Measurements from ENCODE around the gene CADM4. TPM values are rescaled to one million over a fixed set of nuclear protein-coding genes. Genes with fewer than 3 reads are reported as not detected.
A peak's percentile ranks its signal among the peaks of the same experiment; 100 is the strongest.

The CADM4 gene
- total and polyA plus RNA-seq, 10 of the 15 experiments (the other 5 are each of a cell fraction or from before 2014, with no cell fraction given): 0.04 to 0.12 (median 0.08) TPM; not detected in 5

DNA sequence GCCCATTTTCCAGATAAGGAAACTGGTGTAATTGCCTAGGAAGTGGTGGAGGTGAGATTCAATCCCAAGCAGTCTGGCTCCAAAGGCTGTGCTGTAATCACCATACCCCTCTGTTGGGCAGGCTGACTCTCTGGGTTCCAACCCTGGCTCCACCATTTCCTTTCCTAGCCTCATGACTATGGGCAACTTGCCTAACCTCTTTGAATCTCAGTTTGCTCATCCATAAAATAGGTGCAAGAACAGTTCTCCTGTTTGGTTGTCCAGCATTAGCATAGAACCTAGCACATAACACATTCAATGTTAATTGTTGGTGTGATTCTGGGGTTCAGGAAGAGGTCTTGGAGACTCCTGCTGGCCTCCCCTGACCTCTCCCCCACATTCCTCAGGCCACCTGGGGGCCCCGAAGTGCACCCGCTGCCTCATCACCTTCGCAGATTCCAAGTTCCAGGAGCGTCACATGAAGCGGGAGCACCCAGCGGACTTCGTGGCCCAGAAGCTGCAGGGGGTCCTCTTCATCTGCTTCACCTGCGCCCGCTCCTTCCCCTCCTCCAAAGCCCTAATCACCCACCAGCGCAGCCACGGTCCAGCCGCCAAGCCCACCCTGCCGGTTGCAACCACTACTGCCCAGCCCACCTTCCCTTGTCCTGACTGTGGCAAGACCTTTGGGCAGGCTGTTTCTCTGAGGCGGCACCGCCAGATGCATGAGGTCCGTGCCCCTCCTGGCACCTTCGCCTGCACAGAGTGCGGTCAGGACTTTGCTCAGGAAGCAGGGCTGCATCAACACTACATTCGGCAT, 41.0 kb downstream of the CADM4 start:
- Histone ChIP-seq H3K27ac (ENCODE audit: control insufficient read depth, insufficient read depth) (no peak overlapping the region), H3K4me2 (ENCODE audit: control insufficient read depth, insufficient read depth) (peak overlapping the region; percentile 86), H3K4me1 (ENCODE audit: control insufficient read depth, insufficient read depth, low read length) (peaks cover 7% of the 10 kb centered on the region; the same call in 1 of the 2 replicates), H3K9me3 (replicated peaks; ENCODE audit: control insufficient read depth, insufficient read depth, low read length) (no peaks in the 10 kb centered on the region), H3K79me2 (ENCODE audit: control insufficient read depth, insufficient read depth, low read length) (peaks cover 37% of the 10 kb centered on the region), H3K27me3 (replicated peaks in 1 of 2; ENCODE audit: control insufficient read depth in 2 of 2, insufficient read depth in 2 of 2, low read length in 1 of 2) (no peaks in the 10 kb centered on the region), H3K9ac (ENCODE audit: control insufficient read depth, insufficient read depth, low read length) (no peak overlapping the region; the same call in 1 of the 2 replicates), H2AFZ (ENCODE audit: control insufficient read depth, low read depth, low read length) (no peak overlapping the region), H4K20me1 (ENCODE audit: control insufficient read depth, insufficient read depth) (no peaks in the 10 kb centered on the region), H3K36me3 (ENCODE audit: control insufficient read depth in 2 of 2, insufficient read depth in 2 of 2, low read length in 1 of 2) (peaks cover 6 to 23% of the 10 kb centered on the region in 2 experiments; a peak in 3 of 4 replicates), H3K4me3 (0 out of 2 replicates have a peak overlapping the region, but pooled peaks have one; percentile 80)
- in situ Hi-C loops (cut with MboI): no loop called here
- FAIRE-seq: no peak
- ChIA-PET RAD21 (ENCODE audit: unreplicated experiment) (interaction anchor here (1.8 kb wide), 1 partner anchor 211 kb away, joined by 4 read pairs; no protein-coding TSS in a partner anchor), SMC1A (ENCODE audit: uncharacterized antibody, unreplicated experiment) (no interaction called here), POLR2A (interaction anchor here (1.1 kb wide), 1 partner anchor 23 kb away, joined by 3 read pairs; the partner anchor contains the start of gene XRCC1), CTCF (interaction anchor here (0.6 to 6.6 kb wide), 3 partner anchors 17 to 211 kb away, joined by 3 to 169 read pairs (median 7); no protein-coding TSS in a partner anchor)
- ATAC-seq: no peak
- no TSS peak for BruUV-seq (replicated peaks)
- intact Hi-C loops (cut with micrococcal nuclease; ENCODE audit: unreplicated experiment): no loop called here
- TF ChIP-seq RELA (IDR thresholded peaks at IDR 0.05; ENCODE audit: borderline replicate concordance, partially characterized antibody) (no peak), ETV6 (conservative IDR thresholded peaks at IDR 0.05 in 1 of 2, IDR thresholded peaks at IDR 0.05 in 1 of 2; ENCODE audit: borderline replicate concordance in 1 of 2, low read depth in 1 of 2) (no peak), WRNIP1 (IDR thresholded peaks at IDR 0.05; ENCODE audit: borderline replicate concordance, low read depth, low read length) (no peak), NRF1 (conservative IDR thresholded peaks at IDR 0.05; ENCODE audit: low read depth, low read length) (no peak), SMC3 (IDR thresholded peaks at IDR 0.05; ENCODE audit: borderline replicate concordance, low read length) (no peak), MAX (IDR thresholded peaks at IDR 0.05; ENCODE audit: low read depth, low read length) (no peak), PML (IDR thresholded peaks at IDR 0.05; ENCODE audit: low read length) (no peak), KDM1A (IDR thresholded peaks at IDR 0.05; ENCODE audit: borderline replicate concordance) (no peak), YY1 (IDR thresholded peaks at IDR 0.05; ENCODE audit: low read depth, low read length) (no peak), CHD2 (IDR thresholded peaks at IDR 0.05; ENCODE audit: borderline replicate concordance, low read depth, low read length) (no peak), FOXK2 (IDR thresholded peaks at IDR 0.05) (no peak), NR2C1 (IDR thresholded peaks at IDR 0.05) (no peak)
- no peak for DNase-seq (ENCODE audit: low read depth, low spot score)
- WGBS (ENCODE audit: insufficient coverage, insufficient replicate concordance, low lambda C conversion rate, missing lambda C conversion rate): 98% methylated on average over 17 of the region's 19 CpGs
